HepG2 (cell line): ENCODE results near the gene RANBP17. TPM values are rescaled to one million over a fixed set of nuclear protein-coding genes. Genes with fewer than 3 reads are reported as not detected.

ENCODE experiments used
- ATAC-seq: fragments of 200-7000 bp; cut with Tn5 transposase; 3 replicates; pipeline ENCODE4 v1.9.1; 2020; ENCODE audit warnings: mild to moderate bottlenecking, moderate library complexity
- BruUV-seq: library from RNA; stranded (reverse); fragments of 400-500 nt; replicated peaks from 2 replicates; lab custom pipeline; 2021; lab: Mats Ljungman, UMichigan
- CTCF ChIA-PET: fragments of 300-600 bp; formaldehyde crosslinking; extraction: SDS; loops from one replicate; lab custom pipeline; 2021; ENCODE audit warnings: low total read pairs, inconsistent platforms, low intra/inter-chr PET ratio; lab: Yijun Ruan, JAX
- POLR2A ChIA-PET: fragments of 350-600 bp; sonication (Branson Sonifier 250); formaldehyde crosslinking; loops from one replicate; lab custom pipeline; 2020; ENCODE audit warnings: antibody characterized with exemption, inconsistent platforms; lab: Yijun Ruan, JAX
- DNase-seq: peaks from one replicate; pipeline ENCODE4 v3.0.0-alpha.2; 2015; ENCODE audit warnings: low spot score
- FAIRE-seq: peaks from 3 replicates; lab custom pipeline; 2011; peaks lifted over from hg19 to GRCh38; lab: Jason Lieb, UNC
- H2AFZ ChIP-seq: one replicate; pipeline ENCODE4 v1.6.1; 2011; ENCODE audit warnings: low read length, inconsistent platforms
- H3K27ac ChIP-seq: fragments of 300-600 bp; 3 replicates; pipeline ENCODE4 v1.8.0; 2011; ENCODE audit warnings: mixed run types, mild to moderate bottlenecking, mixed read lengths, low read length, inconsistent platforms; ENCODE audit not compliant: insufficient read depth; ENCODE audit errors: extremely low read length
- H3K27me3 ChIP-seq, 2 experiments: fragments of 200-600 bp in 1 of 2; 2 replicates in 1 of 2; 3 replicates in 1 of 2; pipeline versions ENCODE4 v1.6.0 to v1.8.0; 2011; ENCODE audit warnings: low read length in 2 of 2, mild to moderate bottlenecking in 2 of 2, moderate library complexity in 2 of 2, inconsistent platforms in 1 of 2; ENCODE audit not compliant: insufficient read depth in 2 of 2, control insufficient read depth in 1 of 2
- H3K36me3 ChIP-seq, 2 experiments: fragments of 200-600 bp in 1 of 2; replicated peaks in 1 of 2; 2 replicates in 1 of 2; 3 replicates in 1 of 2; pipeline versions ENCODE4 v1.5.1 to v1.8.0; 2011; ENCODE audit warnings: low read length in 2 of 2, inconsistent platforms in 1 of 2; ENCODE audit not compliant: insufficient read depth in 2 of 2, control insufficient read depth in 1 of 2
- H3K4me1 ChIP-seq: 2 replicates; pipeline ENCODE4 v1.5.1; 2012; ENCODE audit warnings: low read length, inconsistent platforms; ENCODE audit not compliant: insufficient read depth
- H3K4me2 ChIP-seq: 2 replicates; pipeline ENCODE4 v1.6.0; 2011; ENCODE audit warnings: low read depth, low read length, inconsistent platforms
- H3K4me3 ChIP-seq, 3 experiments: fragments of 200-600 bp in 1 of 3; sonication (generic), shearing (Covaris generic) in 1 of 3; replicated peaks in 1 of 3; 2 replicates each; pipeline ENCODE4 v1.5.1; 2011 to 2016; ENCODE audit warnings: low read length in 3 of 3, inconsistent platforms in 2 of 3, low read depth in 2 of 3, mild to moderate bottlenecking in 2 of 3, control low read depth in 1 of 3, mixed read lengths in 1 of 3; ENCODE audit not compliant: insufficient read depth in 1 of 3
- H3K79me2 ChIP-seq: one replicate; pipeline ENCODE4 v1.6.1; 2011; ENCODE audit warnings: low read length, inconsistent platforms; ENCODE audit not compliant: insufficient read depth
- H3K9ac ChIP-seq: 2 replicates; pipeline ENCODE4 v1.6.0; 2011; ENCODE audit warnings: mild to moderate bottlenecking, low read depth, low read length, inconsistent platforms; ENCODE audit not compliant: insufficient read depth
- H3K9me3 ChIP-seq: 2 replicates; pipeline ENCODE4 v1.5.1; 2012; ENCODE audit warnings: mild to moderate bottlenecking, low read length
- H4K20me1 ChIP-seq: 2 replicates; pipeline ENCODE4 v1.6.0; 2011; ENCODE audit warnings: inconsistent platforms, mild to moderate bottlenecking, low read length, moderate library complexity; ENCODE audit not compliant: insufficient read depth
- ATAD3A ChIP-seq: sonication (generic); formaldehyde crosslinking; IDR thresholded peaks from 2 replicates; pipeline ENCODE4 v1.4.0; 2020; ENCODE audit warnings: missing genetic modification reagents
- FOXC1 ChIP-seq: sonication (generic); formaldehyde crosslinking; IDR thresholded peaks from 2 replicates; pipeline ENCODE4 v1.8.0; 2022; ENCODE audit warnings: mild to moderate bottlenecking, missing genetic modification reagents, borderline replicate concordance
- HOXA5 ChIP-seq: sonication (generic); formaldehyde crosslinking; IDR thresholded peaks from 2 replicates; pipeline ENCODE4 v1.4.0; 2020; ENCODE audit warnings: missing genetic modification reagents
- NFATC3 ChIP-seq: sonication (generic); formaldehyde crosslinking; IDR thresholded peaks from 2 replicates; pipeline ENCODE4 v1.5.1; 2020; ENCODE audit warnings: mild to moderate bottlenecking, missing genetic modification reagents
- ZNF12 ChIP-seq: sonication (generic); formaldehyde crosslinking; IDR thresholded peaks from 2 replicates; pipeline ENCODE4 v1.5.0; 2020; ENCODE audit warnings: missing genetic modification reagents
- ZNF3 ChIP-seq: IDR thresholded peaks from 2 replicates; pipeline ENCODE4 v1.7.0; 2017; ENCODE audit warnings: inconsistent platforms
- ZSCAN25 ChIP-seq: sonication (generic); formaldehyde crosslinking; IDR thresholded peaks from 2 replicates; pipeline ENCODE4 v1.8.0; 2022; ENCODE audit warnings: mild to moderate bottlenecking, missing genetic modification reagents
- whole genome bisulfite sequencing: methylation state at CpG from one replicate; pipeline ENCODE4 v1.1.6; 2017; ENCODE audit warnings: low lambda C conversion rate; 5-methylcytosine and 5-hydroxymethylcytosine counted together
- in situ Hi-C: cut with HindIII; loops from 2 replicates; pipeline ENCODE4 v1.10.0; 2017; ENCODE audit warnings: low pct_unique_long_range_greater_than_20kb; ENCODE audit not compliant: extremely low pct_ligation_motif_present
- intact Hi-C: fragments of 100-400 bp; cut with micrococcal nuclease; formaldehyde crosslinking; loops from one replicate; pipeline ENCODE4 v1.10.0; 2022; ENCODE audit not compliant: unreplicated experiment
- polyA plus RNA-seq, 8 experiments: library from polyadenylated mRNA; depleted of rRNA in 3 of 8; stranded (reverse) in 7 of 8; unstranded in 1 of 8; fragments of >200 nt; fragmentation: Illumina TruSeq in 4 of 8; extraction: Trizol in 4 of 8; gene quantifications; 2 replicates each; pipeline versions ENCODE4 v1.2.1 to v1.2.3, GENCODE V29; 2011 to 2016; ENCODE audit warnings: low read depth in 4 of 8, missing spikeins in 1 of 8, mixed read lengths in 1 of 8; ENCODE audit not compliant: insufficient read depth in 1 of 8
- total RNA-seq, 5 experiments: library from RNA; depleted of rRNA; stranded (reverse); fragments of >200 nt; fragmentation: Illumina TruSeq; extraction: Trizol; gene quantifications; 2 replicates each; pipeline ENCODE4 v1.2.3, GENCODE V29; 2016; ENCODE audit warnings: low read depth in 1 of 5
- TF ChIP-seq, protein P1 (sequence below): sonication (generic); formaldehyde crosslinking; IDR thresholded peaks from 2 replicates; pipeline ENCODE4 v1.8.0; 2022; ENCODE audit warnings: mild to moderate bottlenecking, missing genetic modification reagents; ENCODE audit not compliant: insufficient replicate concordance
- TF ChIP-seq, protein P2 (sequence below): sonication (generic); formaldehyde crosslinking; IDR thresholded peaks from 2 replicates; pipeline ENCODE4 v1.8.0; 2022; ENCODE audit warnings: missing genetic modification reagents, low read depth, mild to moderate bottlenecking, borderline replicate concordance
- TF ChIP-seq, protein P3 (sequence below): sonication (generic); formaldehyde crosslinking; IDR thresholded peaks from 2 replicates; pipeline ENCODE4 v1.5.0; 2020; ENCODE audit warnings: mild to moderate bottlenecking, missing genetic modification reagents
- TF ChIP-seq, protein P4 (sequence below): sonication (generic); formaldehyde crosslinking; conservative IDR thresholded peaks from 2 replicates; pipeline ENCODE4 v1.8.1; 2023; ENCODE audit warnings: missing genetic modification reagents

The RANBP17 gene
- total and polyA plus RNA-seq, 2 of the 13 experiments (the other 11 are each of a cell fraction or from before 2014, with no cell fraction given) = not detected

DNA sequence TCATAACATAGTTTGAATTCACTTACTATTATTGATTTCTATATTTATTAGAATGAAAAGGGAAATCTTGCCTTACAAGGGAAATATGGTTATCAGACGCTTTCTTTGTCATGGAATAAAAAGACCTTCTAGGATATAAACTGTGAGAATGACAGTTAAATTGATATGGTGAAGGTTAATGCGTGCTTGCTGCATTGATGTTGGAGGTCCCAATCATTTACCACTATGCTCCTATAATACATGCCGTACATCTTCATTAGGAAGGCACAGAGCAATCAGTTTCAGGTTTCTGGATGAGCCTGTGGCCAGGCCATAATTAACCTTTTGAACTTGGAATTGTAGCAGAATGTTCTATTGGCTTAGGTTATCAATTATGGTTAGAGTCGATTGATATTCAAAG is 245.9 kb downstream of the RANBP17 start (continued):
- TF ChIP-seq, protein P1, sequence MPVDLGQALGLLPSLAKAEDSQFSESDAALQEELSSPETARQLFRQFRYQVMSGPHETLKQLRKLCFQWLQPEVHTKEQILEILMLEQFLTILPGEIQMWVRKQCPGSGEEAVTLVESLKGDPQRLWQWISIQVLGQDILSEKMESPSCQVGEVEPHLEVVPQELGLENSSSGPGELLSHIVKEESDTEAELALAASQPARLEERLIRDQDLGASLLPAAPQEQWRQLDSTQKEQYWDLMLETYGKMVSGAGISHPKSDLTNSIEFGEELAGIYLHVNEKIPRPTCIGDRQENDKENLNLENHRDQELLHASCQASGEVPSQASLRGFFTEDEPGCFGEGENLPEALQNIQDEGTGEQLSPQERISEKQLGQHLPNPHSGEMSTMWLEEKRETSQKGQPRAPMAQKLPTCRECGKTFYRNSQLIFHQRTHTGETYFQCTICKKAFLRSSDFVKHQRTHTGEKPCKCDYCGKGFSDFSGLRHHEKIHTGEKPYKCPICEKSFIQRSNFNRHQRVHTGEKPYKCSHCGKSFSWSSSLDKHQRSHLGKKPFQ (CRISPR knock-in tag) = no peak
- TF ChIP-seq NFATC3 (CRISPR knock-in tag) (no peak), HOXA5 (CRISPR knock-in tag) (no peak), ZSCAN25 (no peak), FOXC1 (CRISPR knock-in tag) (no peak)
- TF ChIP-seq, protein P2, sequence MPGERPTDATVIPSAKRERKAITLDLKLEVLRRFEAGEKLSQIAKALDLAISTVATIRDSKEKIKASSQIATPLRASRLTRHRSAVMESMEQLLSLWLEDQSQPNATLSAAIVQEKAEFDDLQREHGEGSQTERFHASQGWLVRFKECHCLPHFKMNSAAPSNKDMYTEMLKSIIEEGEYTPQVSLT = no peak

DNA sequence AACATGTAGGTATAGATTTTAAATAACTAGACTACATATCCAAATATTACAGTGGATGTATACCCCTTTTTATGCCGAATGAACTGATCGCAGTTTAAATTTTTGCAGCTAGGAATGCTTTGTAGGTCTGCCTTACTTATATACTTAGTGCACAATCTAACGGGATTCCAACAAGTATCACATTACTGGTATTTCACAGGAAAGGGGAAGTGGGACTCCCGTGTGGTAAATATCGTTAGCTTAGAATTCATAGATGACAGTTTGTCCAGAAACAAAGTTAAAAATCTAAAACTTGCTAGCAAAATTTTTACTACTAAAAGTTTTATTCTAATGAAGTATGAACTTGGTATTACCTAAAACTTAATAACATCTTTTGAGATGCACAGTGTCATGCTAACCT is 253.7 kb downstream of the RANBP17 start:
- no peak overlapping the region for H3K4me2 ChIP-seq
- FAIRE-seq = no peak
- H3K36me3 ChIP-seq = no peaks in the 10 kb centered on the region
- no peak overlapping the region for H3K9ac ChIP-seq
- no peak for ATAC-seq
- H4K20me1 ChIP-seq = no peaks in the 10 kb centered on the region
- ChIA-PET CTCF (no interaction called here), POLR2A (no interaction called here)
- no TSS peak for BruUV-seq
- DNase-seq = no peak
- TF ChIP-seq ZNF12 (CRISPR knock-in tag) (no peak), ZNF3 (CRISPR knock-in tag) (no peak), ATAD3A (CRISPR knock-in tag) (no peak)
- TF ChIP-seq, protein P3, sequence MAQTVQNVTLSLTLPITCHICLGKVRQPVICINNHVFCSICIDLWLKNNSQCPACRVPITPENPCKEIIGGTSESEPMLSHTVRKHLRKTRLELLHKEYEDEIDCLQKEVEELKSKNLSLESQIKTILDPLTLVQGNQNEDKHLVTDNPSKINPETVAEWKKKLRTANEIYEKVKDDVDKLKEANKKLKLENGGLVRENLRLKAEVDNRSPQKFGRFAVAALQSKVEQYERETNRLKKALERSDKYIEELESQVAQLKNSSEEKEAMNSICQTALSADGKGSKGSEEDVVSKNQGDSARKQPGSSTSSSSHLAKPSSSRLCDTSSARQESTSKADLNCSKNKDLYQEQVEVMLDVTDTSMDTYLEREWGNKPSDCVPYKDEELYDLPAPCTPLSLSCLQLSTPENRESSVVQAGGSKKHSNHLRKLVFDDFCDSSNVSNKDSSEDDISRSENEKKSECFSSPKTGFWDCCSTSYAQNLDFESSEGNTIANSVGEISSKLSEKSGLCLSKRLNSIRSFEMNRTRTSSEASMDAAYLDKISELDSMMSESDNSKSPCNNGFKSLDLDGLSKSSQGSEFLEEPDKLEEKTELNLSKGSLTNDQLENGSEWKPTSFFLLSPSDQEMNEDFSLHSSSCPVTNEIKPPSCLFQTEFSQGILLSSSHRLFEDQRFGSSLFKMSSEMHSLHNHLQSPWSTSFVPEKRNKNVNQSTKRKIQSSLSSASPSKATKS (CRISPR knock-in tag) = no peak
- TF ChIP-seq, protein P4, sequence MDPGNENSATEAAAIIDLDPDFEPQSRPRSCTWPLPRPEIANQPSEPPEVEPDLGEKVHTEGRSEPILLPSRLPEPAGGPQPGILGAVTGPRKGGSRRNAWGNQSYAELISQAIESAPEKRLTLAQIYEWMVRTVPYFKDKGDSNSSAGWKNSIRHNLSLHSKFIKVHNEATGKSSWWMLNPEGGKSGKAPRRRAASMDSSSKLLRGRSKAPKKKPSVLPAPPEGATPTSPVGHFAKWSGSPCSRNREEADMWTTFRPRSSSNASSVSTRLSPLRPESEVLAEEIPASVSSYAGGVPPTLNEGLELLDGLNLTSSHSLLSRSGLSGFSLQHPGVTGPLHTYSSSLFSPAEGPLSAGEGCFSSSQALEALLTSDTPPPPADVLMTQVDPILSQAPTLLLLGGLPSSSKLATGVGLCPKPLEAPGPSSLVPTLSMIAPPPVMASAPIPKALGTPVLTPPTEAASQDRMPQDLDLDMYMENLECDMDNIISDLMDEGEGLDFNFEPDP (CRISPR knock-in tag) = no peak
- WGBS = 7% methylated on average over 5 of the region's 5 CpGs
- intact Hi-C loops (no loop called here), in situ Hi-C loops (no loop called here)
- no peak overlapping the region for H2AFZ ChIP-seq
- no peaks in the 10 kb centered on the region for H3K27me3 ChIP-seq
- H3K79me2 ChIP-seq = no peaks in the 10 kb centered on the region
- no peaks in the 10 kb centered on the region for H3K9me3 ChIP-seq
- H3K4me1 ChIP-seq = no peaks in the 10 kb centered on the region
- H3K27ac ChIP-seq = no peak overlapping the region
- no peak overlapping the region for H3K4me3 ChIP-seq
